HepG2 (cell line): ENCODE results near the gene AMIGO1. TPM values are rescaled to one million over a fixed set of nuclear protein-coding genes. Genes with fewer than 3 reads are reported as not detected.
A peak's percentile ranks its signal among the peaks of the same experiment; 100 is the strongest.

Experiments
- FOXO1 ChIP-seq: sonication (generic); formaldehyde crosslinking; IDR thresholded peaks from 2 replicates; pipeline ENCODE4 v1.4.0; 2020; ENCODE audit warnings: missing genetic modification reagents
- GABPA ChIP-seq, 2 experiments: IDR thresholded peaks; 2 replicates each; pipeline ENCODE4 v1.6.1; 2011 to 2016; ENCODE audit warnings: low read depth in 2 of 2, low read length in 1 of 2, missing biosample characterization in 1 of 2, missing genetic modification characterization in 1 of 2
- GATA4 ChIP-seq: sonication (generic); IDR thresholded peaks from 2 replicates; pipeline ENCODE4 v1.6.1; 2016; ENCODE audit warnings: antibody characterized with exemption, low read depth, borderline replicate concordance
- GATAD2A ChIP-seq: IDR thresholded peaks from 2 replicates; pipeline ENCODE4 v1.6.1; 2016
- HDAC1 ChIP-seq: sonication (generic); formaldehyde crosslinking; IDR thresholded peaks from 2 replicates; pipeline ENCODE4 v1.5.1; 2020; ENCODE audit warnings: mild to moderate bottlenecking, missing genetic modification reagents
- HOXA5 ChIP-seq: sonication (generic); formaldehyde crosslinking; IDR thresholded peaks from 2 replicates; pipeline ENCODE4 v1.4.0; 2020; ENCODE audit warnings: missing genetic modification reagents
- HOXD1 ChIP-seq: sonication (generic); formaldehyde crosslinking; IDR thresholded peaks from 2 replicates; pipeline ENCODE4 v1.5.0; 2020; ENCODE audit warnings: missing genetic modification reagents
- KDM5B ChIP-seq: sonication (generic); formaldehyde crosslinking; IDR thresholded peaks from 2 replicates; pipeline ENCODE4 v1.4.0; 2020; ENCODE audit warnings: missing genetic modification reagents, mild to moderate bottlenecking, borderline replicate concordance
- KLF15 ChIP-seq: sonication (generic); formaldehyde crosslinking; IDR thresholded peaks from 2 replicates; pipeline ENCODE4 v1.8.1; 2023; ENCODE audit warnings: borderline replicate concordance, mild to moderate bottlenecking, inconsistent platforms, missing genetic modification reagents, mixed read lengths
- MED8 ChIP-seq: sonication (generic); formaldehyde crosslinking; IDR thresholded peaks from 2 replicates; pipeline ENCODE4 v1.8.1; 2023; ENCODE audit warnings: mild to moderate bottlenecking, missing genetic modification reagents; ENCODE audit not compliant: insufficient replicate concordance
- MEF2D ChIP-seq: sonication (generic); formaldehyde crosslinking; IDR thresholded peaks from 2 replicates; pipeline ENCODE4 v1.5.1; 2020; ENCODE audit warnings: mild to moderate bottlenecking, missing genetic modification reagents
- NFIB ChIP-seq: sonication (generic); formaldehyde crosslinking; IDR thresholded peaks from 2 replicates; pipeline ENCODE4 v1.9.0; 2021; ENCODE audit warnings: missing genetic modification reagents, mild to moderate bottlenecking, borderline replicate concordance
- POLR2G ChIP-seq: fragments of 200-400 bp; formaldehyde crosslinking; IDR thresholded peaks from 2 replicates; pipeline ENCODE4 v1.6.1; 2018; ENCODE audit warnings: mild to moderate bottlenecking, low read depth, low read length, moderate library complexity
- PRPF4 ChIP-seq: fragments of 200-400 bp; formaldehyde crosslinking; IDR thresholded peaks from 2 replicates; pipeline ENCODE4 v1.6.1; 2016; ENCODE audit warnings: low read length, low read depth; ENCODE audit not compliant: poor library complexity, severe bottlenecking
- SATB2 ChIP-seq: sonication (generic); formaldehyde crosslinking; IDR thresholded peaks from 2 replicates; pipeline ENCODE4 v1.5.0; 2020; ENCODE audit warnings: missing genetic modification reagents
- SNAI1 ChIP-seq: sonication (generic); formaldehyde crosslinking; IDR thresholded peaks from 2 replicates; pipeline ENCODE4 v1.5.0; 2020; ENCODE audit warnings: mild to moderate bottlenecking, missing genetic modification reagents, borderline replicate concordance
- SSRP1 ChIP-seq: IDR thresholded peaks from 2 replicates; pipeline ENCODE4 v1.6.1; 2016; ENCODE audit warnings: control low read depth
- TBX3 ChIP-seq: fragments of 450-650 bp; IDR thresholded peaks from 2 replicates; pipeline ENCODE4 v1.6.1; 2017; ENCODE audit warnings: antibody characterized with exemption, mild to moderate bottlenecking, inconsistent platforms, borderline replicate concordance
- TMF1 ChIP-seq: sonication (generic); formaldehyde crosslinking; IDR thresholded peaks from 2 replicates; pipeline ENCODE4 v1.8.1; 2022; ENCODE audit warnings: low read depth, missing genetic modification reagents
- TRIM22 ChIP-seq: fragments of 450-650 bp; IDR thresholded peaks from 2 replicates; pipeline ENCODE4 v1.6.1; 2017
- ZBTB8A ChIP-seq: sonication (generic); formaldehyde crosslinking; IDR thresholded peaks from 2 replicates; pipeline ENCODE4 v1.4.0; 2020; ENCODE audit warnings: mild to moderate bottlenecking, low read depth, missing genetic modification reagents, borderline replicate concordance
- ZKSCAN8 ChIP-seq: IDR thresholded peaks from 2 replicates; pipeline ENCODE4 v1.6.1; 2016; ENCODE audit warnings: borderline replicate concordance, missing genetic modification reagents, missing compliant biosample characterization
- ZNF264 ChIP-seq: sonication (generic); formaldehyde crosslinking; IDR thresholded peaks from 2 replicates; pipeline ENCODE4 v1.4.0; 2020; ENCODE audit warnings: missing genetic modification reagents
- ZNF510 ChIP-seq: sonication (generic); formaldehyde crosslinking; IDR thresholded peaks from 2 replicates; pipeline ENCODE4 v1.4.0; 2020; ENCODE audit warnings: low read depth, mild to moderate bottlenecking, missing genetic modification reagents
- ZNF704 ChIP-seq: sonication (generic); formaldehyde crosslinking; IDR thresholded peaks from 2 replicates; pipeline ENCODE4 v1.8.1; 2023; ENCODE audit warnings: mild to moderate bottlenecking, inconsistent platforms, moderate library complexity, missing genetic modification reagents, borderline replicate concordance
- ZNF713 ChIP-seq: sonication (generic); formaldehyde crosslinking; IDR thresholded peaks from 2 replicates; pipeline ENCODE4 v1.4.0; 2020; ENCODE audit warnings: mild to moderate bottlenecking, missing genetic modification reagents
- ZNF781 ChIP-seq: sonication (generic); formaldehyde crosslinking; IDR thresholded peaks from 2 replicates; pipeline ENCODE4 v1.5.1; 2020; ENCODE audit warnings: borderline replicate concordance, mild to moderate bottlenecking, missing genetic modification reagents; ENCODE audit errors: not compliant biosample characterization
- ZSCAN5A ChIP-seq: sonication (generic); formaldehyde crosslinking; IDR thresholded peaks from 2 replicates; pipeline ENCODE4 v1.8.0; 2022; ENCODE audit warnings: mild to moderate bottlenecking, missing genetic modification reagents, borderline replicate concordance
- polyA plus RNA-seq, 8 experiments: library from polyadenylated mRNA; depleted of rRNA in 3 of 8; stranded (reverse) in 7 of 8; unstranded in 1 of 8; fragments of >200 nt; fragmentation: Illumina TruSeq in 4 of 8; extraction: Trizol in 4 of 8; gene quantifications; 2 replicates each; pipeline versions ENCODE4 v1.2.1 to v1.2.3, GENCODE V29; 2011 to 2016; ENCODE audit warnings: low read depth in 4 of 8, missing spikeins in 1 of 8, mixed read lengths in 1 of 8; ENCODE audit not compliant: insufficient read depth in 1 of 8
- total RNA-seq, 5 experiments: library from RNA; depleted of rRNA; stranded (reverse); fragments of >200 nt; fragmentation: Illumina TruSeq; extraction: Trizol; gene quantifications; 2 replicates each; pipeline ENCODE4 v1.2.3, GENCODE V29; 2016; ENCODE audit warnings: low read depth in 1 of 5

AMIGO1 gene
- total and polyA plus RNA-seq, 2 of the 13 experiments (the other 11 are each of a cell fraction or from before 2014, with no cell fraction given) = 0.40 to 1.3 TPM

DNA sequence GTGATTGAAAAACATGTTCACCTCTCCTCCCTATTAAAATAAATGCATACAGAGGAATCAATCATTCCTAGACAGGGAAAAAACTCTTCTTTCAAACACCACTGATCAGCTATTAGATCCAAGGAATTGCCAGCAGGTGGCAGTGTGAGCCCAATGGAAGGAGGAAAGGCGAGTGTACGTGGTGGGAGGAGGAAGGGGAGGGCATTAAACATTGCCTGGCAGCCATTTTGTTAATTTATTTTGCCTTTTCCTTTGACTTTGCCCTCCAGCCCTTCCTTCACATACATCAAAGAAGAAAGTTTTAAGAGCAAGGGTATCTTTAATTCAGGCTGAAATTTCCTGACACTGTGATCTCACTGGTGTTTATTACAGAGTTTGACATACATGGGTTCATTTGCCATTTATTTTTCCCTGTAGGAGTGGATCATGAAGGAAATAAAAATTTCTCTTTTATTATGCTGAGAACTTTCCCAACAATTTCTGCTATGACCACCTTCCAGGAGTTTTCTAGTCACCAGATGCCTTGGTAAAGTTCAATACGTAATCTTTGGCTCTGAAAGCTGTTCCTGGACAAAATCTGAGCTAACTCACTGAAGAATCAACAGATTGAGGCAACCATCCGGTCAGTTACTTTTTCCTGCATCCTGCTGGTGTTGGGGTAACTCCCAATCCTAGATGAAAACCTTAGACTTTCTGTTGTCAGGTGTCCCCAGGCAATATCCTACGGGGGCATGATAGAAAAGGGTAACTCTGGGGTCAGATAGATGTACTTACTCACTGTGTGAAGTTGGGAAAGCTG, 37.0 kb upstream of the AMIGO1 start (continued):
- no peak for TF ChIP-seq ZSCAN5A (CRISPR knock-in tag)
- TF ChIP-seq ZNF264 (CRISPR knock-in tag) = no peak
- no peak for TF ChIP-seq KDM5B (CRISPR knock-in tag)
- TF ChIP-seq GATAD2A (CRISPR knock-in tag) = no peak
- no peak for TF ChIP-seq GATA4
- no peak for TF ChIP-seq MED8 (CRISPR knock-in tag)
- no peak for TF ChIP-seq PRPF4
- TF ChIP-seq MEF2D (CRISPR knock-in tag) = no peak
- 0 out of 2 replicates have a peak, but pooled peaks have one; percentile 29 for TF ChIP-seq ZKSCAN8 (CRISPR knock-in tag)
- TF ChIP-seq TMF1 (CRISPR knock-in tag) = no peak
- TF ChIP-seq HOXD1 = no peak
- no peak for TF ChIP-seq GABPA (IDR thresholded peaks at IDR 0.05; ENCODE audit: low read depth, low read length)
- TF ChIP-seq GABPA (CRISPR knock-in tag; IDR thresholded peaks at IDR 0.05; ENCODE audit: low read depth) = peak; percentile 63
- TF ChIP-seq HOXA5 (CRISPR knock-in tag) = no peak
- TF ChIP-seq TBX3 = no peak
- no peak for TF ChIP-seq SSRP1 (CRISPR knock-in tag)
- no peak for TF ChIP-seq SATB2
- TF ChIP-seq SNAI1 (CRISPR knock-in tag) = no peak
- TF ChIP-seq ZNF510 (CRISPR knock-in tag) = no peak
- no peak for TF ChIP-seq TRIM22
- TF ChIP-seq ZBTB8A (CRISPR knock-in tag) = no peak
- TF ChIP-seq KLF15 (CRISPR knock-in tag) = no peak
- no peak for TF ChIP-seq ZNF704 (CRISPR knock-in tag)
- TF ChIP-seq NFIB (CRISPR knock-in tag) = no peak
- no peak for TF ChIP-seq ZNF781 (CRISPR knock-in tag)
- no peak for TF ChIP-seq FOXO1 (CRISPR knock-in tag)
- TF ChIP-seq ZNF713 (CRISPR knock-in tag) = no peak
- TF ChIP-seq HDAC1 = 0 out of 2 replicates have a peak, but pooled peaks have one; percentile 27
- TF ChIP-seq POLR2G = no peak
